Nephron (organoid): ENCODE data around the gene BMP6.

Experiments used
- H3K27ac Mint-ChIP-seq, 3 experiments: 2 replicates each; pipeline ENCODE4 v1.8.0; 2020; ENCODE audit warnings: mixed read lengths in 3 of 3, mild to moderate bottlenecking in 2 of 3, moderate library complexity in 1 of 3
- H3K27me3 Mint-ChIP-seq: 2 replicates; pipeline ENCODE4 v1.8.0; 2021; ENCODE audit warnings: low read depth, mild to moderate bottlenecking, moderate library complexity, mixed read lengths
- H3K36me3 Mint-ChIP-seq: 2 replicates; pipeline ENCODE4 v1.8.0; 2020; ENCODE audit warnings: low read depth, mixed read lengths
- H3K4me1 Mint-ChIP-seq: 2 replicates; pipeline ENCODE4 v1.8.0; 2020; ENCODE audit warnings: mixed read lengths
- H3K4me3 Mint-ChIP-seq, 3 experiments: 2 replicates each; pipeline ENCODE4 v1.8.0; 2020; ENCODE audit warnings: mild to moderate bottlenecking in 3 of 3, mixed read lengths in 3 of 3, moderate library complexity in 2 of 3
- H3K9me3 Mint-ChIP-seq: 2 replicates; pipeline ENCODE4 v1.8.0; 2020; ENCODE audit warnings: mixed read lengths
- CTCF ChIP-seq, 3 experiments: fragments of 200-600 bp; sonication (generic); IDR thresholded peaks; one replicate each; pipeline ENCODE4 v1.5.0; 2021; ENCODE audit warnings: antibody characterized with exemption in 3 of 3; ENCODE audit not compliant: unreplicated experiment in 3 of 3

BMP6 gene

GRCh38 chr6:7859591-7859990 lies 133.7 kb downstream of the BMP6 start:
- TF ChIP-seq CTCF (IDR thresholded peaks at IDR 0.05; ENCODE audit: unreplicated experiment in 3 of 3): no peak
- Mint-ChIP-seq H3K27ac (no peak overlapping the region), H3K4me3 (no peak overlapping the region), H3K27me3 (no peaks in the 10 kb centered on the region), H3K9me3 (peaks cover 5% of the 10 kb centered on the region), H3K36me3 (peaks cover 3% of the 10 kb centered on the region), H3K4me1 (no peaks in the 10 kb centered on the region)

GRCh38 chr6:7865781-7866180 lies 139.9 kb downstream of the BMP6 start:
- Mint-ChIP-seq H3K27me3 (no peaks in the 10 kb centered on the region), H3K27ac (no peak overlapping the region), H3K9me3 (no peaks in the 10 kb centered on the region), H3K4me3 (no peak overlapping the region), H3K36me3 (peaks cover 3% of the 10 kb centered on the region), H3K4me1 (no peaks in the 10 kb centered on the region)
- TF ChIP-seq CTCF (IDR thresholded peaks at IDR 0.05; ENCODE audit: unreplicated experiment in 3 of 3): no peak

GRCh38 chr6:7866526-7866925 lies 140.6 kb downstream of the BMP6 start:
- Mint-ChIP-seq H3K27me3 (no peaks in the 10 kb centered on the region), H3K9me3 (no peaks in the 10 kb centered on the region), H3K4me1 (no peaks in the 10 kb centered on the region), H3K36me3 (peaks cover 3% of the 10 kb centered on the region), H3K4me3 (no peak overlapping the region), H3K27ac (no peak overlapping the region)
- TF ChIP-seq CTCF (IDR thresholded peaks at IDR 0.05; ENCODE audit: unreplicated experiment in 3 of 3): no peak

- Mint-ChIP-seq H3K9me3 (no peaks in the 10 kb centered on the region), H3K4me1 (no peaks in the 10 kb centered on the region), H3K27ac (no peak overlapping the region), H3K27me3 (no peaks in the 10 kb centered on the region), H3K36me3 (no peaks in the 10 kb centered on the region), H3K4me3 (no peak overlapping the region)
- no peak for TF ChIP-seq CTCF (IDR thresholded peaks at IDR 0.05; ENCODE audit: unreplicated experiment in 3 of 3)
Observed at GRCh38 chr6:7868926-7869325, 143.0 kb downstream of the BMP6 start.

- H3K4me1 Mint-ChIP-seq: peaks cover 7% of the 10 kb centered on the region
- peaks cover 2% of the 10 kb centered on the region for H3K9me3 Mint-ChIP-seq
- TF ChIP-seq CTCF (IDR thresholded peaks at IDR 0.05; ENCODE audit: unreplicated experiment in 3 of 3): no peak
- H3K27me3 Mint-ChIP-seq: no peaks in the 10 kb centered on the region
- peak overlapping the region in 2 of 3 experiments; percentile 1 to 60 for H3K27ac Mint-ChIP-seq
- H3K36me3 Mint-ChIP-seq: peaks cover 31% of the 10 kb centered on the region
- no peak overlapping the region for H3K4me3 Mint-ChIP-seq
Observed at GRCh38 chr6:7878401-7878964, 152.6 kb downstream of the BMP6 start.

- H3K4me3 Mint-ChIP-seq: no peak overlapping the region
- H3K9me3 Mint-ChIP-seq: peaks cover 2% of the 10 kb centered on the region
- no peak overlapping the region for H3K27ac Mint-ChIP-seq
- peaks cover 7% of the 10 kb centered on the region for H3K4me1 Mint-ChIP-seq
- H3K36me3 Mint-ChIP-seq: peaks cover 37% of the 10 kb centered on the region
- TF ChIP-seq CTCF (IDR thresholded peaks at IDR 0.05; ENCODE audit: unreplicated experiment in 3 of 3): no peak
- no peaks in the 10 kb centered on the region for H3K27me3 Mint-ChIP-seq
Observed at GRCh38 chr6:7879043-7879442, 153.1 kb downstream of the BMP6 start.
